GM11168 (cell line): ENCODE data around the gene KLC4.

Source experiments
- in situ Hi-C: fragments of 300-500 bp; cut with MboI; formaldehyde crosslinking; loops from one replicate; pipeline ENCODE4 v1.12.0; 2022; ENCODE audit warnings: low sequenced_read_pairs; ENCODE audit not compliant: unreplicated experiment

Gene KLC4

DNA sequence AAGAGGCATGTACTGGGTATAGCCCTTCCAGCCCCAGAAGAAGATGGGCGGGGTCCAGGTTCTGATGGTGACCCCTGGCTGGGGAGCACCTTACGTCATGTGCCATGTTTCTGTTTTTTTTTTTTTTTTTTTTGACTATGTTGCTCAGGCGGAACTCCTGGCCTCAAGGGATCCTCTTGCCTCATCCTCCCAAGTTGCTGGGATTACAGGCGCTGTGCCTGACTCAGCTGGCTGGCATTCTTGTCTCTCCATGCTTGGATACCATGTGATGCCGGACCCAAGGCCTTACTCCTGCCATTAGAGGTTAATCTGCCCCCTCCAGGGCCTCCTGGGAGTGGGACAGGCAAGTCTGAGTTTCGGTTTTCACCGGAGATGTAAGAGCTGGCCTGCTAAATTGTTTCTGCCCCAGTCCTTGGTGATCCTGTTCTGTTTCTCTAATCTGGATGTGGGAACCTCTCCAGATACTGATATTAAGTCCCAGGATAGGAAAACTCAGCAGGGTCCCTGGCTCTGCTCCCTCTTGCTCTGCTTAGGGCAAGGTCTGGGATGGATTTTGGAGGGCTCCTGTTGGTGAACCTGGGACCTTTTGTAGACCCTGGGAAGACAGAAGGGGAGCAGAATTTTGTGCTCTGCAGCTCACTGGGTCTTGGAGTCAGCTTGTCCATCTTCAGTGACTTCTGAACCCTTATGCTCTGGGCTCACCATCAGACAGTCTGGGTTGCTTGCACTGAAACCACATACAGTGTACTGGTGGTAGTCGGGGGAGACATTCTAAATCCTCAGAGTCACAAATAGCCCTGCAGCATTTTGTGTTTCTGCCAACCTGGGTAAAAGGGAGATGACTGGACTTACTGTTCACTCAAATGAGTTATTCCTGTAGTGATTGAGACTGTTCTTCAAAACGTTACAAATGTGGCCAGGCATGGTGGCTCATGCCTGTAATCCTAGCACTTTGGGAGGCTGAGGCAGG is 61.8 kb downstream of the KLC4 start:
- in situ Hi-C loops, result no loop called here

DNA sequence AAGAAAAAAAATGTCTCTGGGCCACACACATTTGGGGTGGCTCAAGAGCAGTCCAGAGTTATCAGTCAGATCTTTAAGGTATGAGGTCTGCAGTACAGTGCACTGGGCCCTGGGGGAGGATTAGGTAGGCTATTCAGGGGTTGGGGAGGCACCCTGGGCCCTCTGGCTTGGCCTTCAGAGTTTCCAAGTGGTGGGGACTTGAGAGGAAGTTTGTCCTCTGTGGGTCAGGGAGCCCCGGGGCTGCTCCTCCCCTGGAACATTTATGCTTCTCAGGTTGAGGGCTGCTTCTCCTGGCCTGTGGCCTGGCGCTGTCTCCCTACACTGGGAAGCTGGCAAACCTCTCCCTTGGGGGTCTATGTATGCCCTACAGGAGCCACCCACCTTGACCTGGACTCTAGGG is 62.7 kb downstream of the KLC4 start:
- in situ Hi-C loops, result no loop called here

DNA sequence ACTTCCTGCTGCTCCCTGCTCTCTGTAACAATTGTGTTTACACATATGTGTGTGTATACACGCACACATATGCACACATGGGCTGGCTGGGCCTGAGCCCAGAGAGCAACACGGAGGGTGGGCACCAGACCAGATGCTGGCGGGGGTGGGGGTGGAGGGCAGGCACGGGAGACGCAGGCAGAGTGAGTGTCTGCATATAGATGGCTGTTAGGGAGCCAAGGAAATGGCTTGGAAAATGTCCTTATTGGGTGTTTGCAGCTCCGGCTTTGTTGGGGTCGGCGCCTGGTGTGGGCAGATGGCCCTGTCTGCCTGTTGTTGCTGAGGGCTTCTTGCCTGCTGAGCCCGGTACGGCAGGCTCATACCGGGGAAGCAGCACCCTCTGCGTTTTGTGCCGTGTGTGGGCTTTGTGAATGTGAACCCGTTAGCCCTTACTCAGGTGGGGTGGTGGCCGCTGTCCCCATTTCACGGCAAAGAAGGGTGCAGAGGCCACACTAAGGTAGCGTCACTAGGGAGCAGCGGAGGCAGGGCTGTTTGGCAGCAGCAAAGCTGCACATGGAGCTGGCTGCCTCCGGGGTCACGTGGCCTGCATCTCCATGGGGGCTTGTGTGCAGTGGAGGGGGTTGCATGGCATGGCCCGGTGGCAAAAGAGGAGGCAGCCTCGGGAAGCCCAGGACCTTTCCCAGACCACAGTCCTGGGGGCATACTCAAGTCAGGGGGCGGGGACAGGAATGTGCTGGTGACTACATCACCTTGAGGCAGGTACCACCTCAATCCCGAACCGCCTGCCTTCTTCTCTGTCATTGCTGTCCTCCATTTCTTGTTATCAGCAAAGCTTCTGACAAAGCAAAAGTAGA is 64.3 kb downstream of the KLC4 start:
- in situ Hi-C loops, result no loop called here

DNA sequence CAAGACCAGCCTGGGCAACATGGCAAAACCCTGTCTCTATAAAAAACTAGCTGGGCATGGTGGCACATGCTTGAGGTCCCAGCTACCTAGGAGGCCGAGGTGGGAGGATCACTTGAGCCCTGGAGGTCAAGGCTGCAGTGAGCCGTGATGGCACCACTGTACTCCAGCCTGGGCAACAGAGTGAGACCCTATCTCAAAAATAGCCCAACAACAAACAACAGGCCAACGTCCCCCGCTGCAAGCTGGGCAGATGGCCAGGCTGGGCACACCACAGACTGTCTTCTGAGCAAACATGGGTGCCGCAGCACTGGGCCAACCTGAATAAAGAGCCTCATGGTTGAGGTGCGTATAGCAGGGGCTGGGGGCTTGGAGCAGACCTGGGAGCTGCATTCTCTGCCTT is 65.0 kb downstream of the KLC4 start:
- in situ Hi-C loops, result no loop called here
